Peyer's patch (tissue), 4 donors: ENCODE data around the gene MAST2. TPM values are rescaled to one million over a fixed set of nuclear protein-coding genes. Genes with fewer than 3 reads are reported as not detected.

Source experiments
- DNase-seq, 3 donors: peaks; one replicate each; pipeline ENCODE4 v3.0.0-alpha.2; 2017 to 2019
- H3K27ac ChIP-seq, 4 donors: fragments of 200-600 bp; sonication (generic); one replicate each; pipeline ENCODE4 v1.5.1; 2016 to 2019
- H3K27me3 ChIP-seq, 2 donors: fragments of 200-600 bp; sonication (generic); one replicate each; pipeline ENCODE4 v1.5.1; 2019
- H3K36me3 ChIP-seq, 3 donors: fragments of 200-600 bp; sonication (generic); one replicate each; pipeline ENCODE4 v1.5.1; 2016 to 2019
- H3K4me1 ChIP-seq, 4 donors: fragments of 200-600 bp; sonication (generic); one replicate each; pipeline ENCODE4 v1.5.1; 2016 to 2019
- H3K4me3 ChIP-seq, 4 donors: fragments of 200-600 bp; sonication (generic); 1 replicate in 3 of 4; 2 replicates in 1 of 4; pipeline ENCODE4 v1.5.1; 2016 to 2019; ENCODE audit warnings: mild to moderate bottlenecking in 1 of 4
- H3K9me3 ChIP-seq, 4 donors: fragments of 200-600 bp; sonication (generic); one replicate each; pipeline ENCODE4 v1.5.1; 2016 to 2019; ENCODE audit warnings: mild to moderate bottlenecking in 1 of 4
- POLR2A ChIP-seq, 2 donors: fragments of 450-650 bp; IDR thresholded peaks; one replicate each; pipeline ENCODE4 v1.5.1; 2017; ENCODE audit warnings: antibody characterized with exemption in 2 of 2, mild to moderate bottlenecking in 2 of 2, moderate library complexity in 2 of 2
- total RNA-seq, 4 donors: library from RNA; depleted of rRNA; stranded (reverse); fragments of >200 nt; gene quantifications; one replicate each; pipeline ENCODE4 v1.1.0, GENCODE V29; 2016
- TF ChIP-seq, protein P1 (sequence below), 6 experiments: fragments of 450-650 bp in 4 of 6; fragments of 200-600 bp in 2 of 6; sonication (generic) in 1 of 6; IDR thresholded peaks; one replicate each; pipeline ENCODE4 v1.5.1; 2017 to 2019; ENCODE audit warnings: antibody characterized with exemption in 6 of 6, mild to moderate bottlenecking in 3 of 6, moderate library complexity in 1 of 6

Gene MAST2
- total RNA-seq, 4 donors from 2014 or later: 75.9 to 249 (median 134) TPM

DNA sequence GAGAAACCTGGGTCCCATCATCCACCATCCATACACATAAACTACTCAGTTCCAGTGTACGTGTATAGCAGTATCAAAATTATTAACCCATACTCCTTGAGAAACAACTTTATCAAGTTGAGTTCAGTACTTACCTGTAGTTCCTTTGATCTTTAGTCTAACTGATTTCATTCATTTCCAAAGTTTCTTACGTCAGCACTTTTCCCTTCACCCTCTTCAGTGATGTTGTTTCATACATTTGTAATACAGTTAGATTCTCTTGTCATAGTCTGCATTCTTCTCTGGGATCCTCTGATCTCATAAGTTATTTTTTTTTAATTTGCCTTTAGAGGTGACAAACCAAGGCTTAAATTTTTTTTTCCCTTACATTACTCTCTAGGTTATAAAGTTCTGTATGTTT, 185.8 kb downstream of the MAST2 start:
- Histone ChIP-seq H3K27ac (no peak overlapping the region), H3K9me3 (no peaks in the 10 kb centered on the region), H3K27me3 (no peaks in the 10 kb centered on the region), H3K4me1 (no peaks in the 10 kb centered on the region), H3K4me3 (no peak overlapping the region), H3K36me3 (no peaks in the 10 kb centered on the region)
- no peak for DNase-seq
- no peak for TF ChIP-seq POLR2A (IDR thresholded peaks at IDR 0.05)
- TF ChIP-seq, protein P1, sequence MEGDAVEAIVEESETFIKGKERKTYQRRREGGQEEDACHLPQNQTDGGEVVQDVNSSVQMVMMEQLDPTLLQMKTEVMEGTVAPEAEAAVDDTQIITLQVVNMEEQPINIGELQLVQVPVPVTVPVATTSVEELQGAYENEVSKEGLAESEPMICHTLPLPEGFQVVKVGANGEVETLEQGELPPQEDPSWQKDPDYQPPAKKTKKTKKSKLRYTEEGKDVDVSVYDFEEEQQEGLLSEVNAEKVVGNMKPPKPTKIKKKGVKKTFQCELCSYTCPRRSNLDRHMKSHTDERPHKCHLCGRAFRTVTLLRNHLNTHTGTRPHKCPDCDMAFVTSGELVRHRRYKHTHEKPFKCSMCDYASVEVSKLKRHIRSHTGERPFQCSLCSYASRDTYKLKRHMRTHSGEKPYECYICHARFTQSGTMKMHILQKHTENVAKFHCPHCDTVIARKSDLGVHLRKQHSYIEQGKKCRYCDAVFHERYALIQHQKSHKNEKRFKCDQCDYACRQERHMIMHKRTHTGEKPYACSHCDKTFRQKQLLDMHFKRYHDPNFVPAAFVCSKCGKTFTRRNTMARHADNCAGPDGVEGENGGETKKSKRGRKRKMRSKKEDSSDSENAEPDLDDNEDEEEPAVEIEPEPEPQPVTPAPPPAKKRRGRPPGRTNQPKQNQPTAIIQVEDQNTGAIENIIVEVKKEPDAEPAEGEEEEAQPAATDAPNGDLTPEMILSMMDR (IDR thresholded peaks at IDR 0.05): no peak

- Histone ChIP-seq H3K27me3 (no peaks in the 10 kb centered on the region), H3K27ac (no peak overlapping the region), H3K9me3 (no peaks in the 10 kb centered on the region), H3K36me3 (peaks cover 0 to 11% (median 0%) of the 10 kb centered on the region in 3 donors), H3K4me1 (no peaks in the 10 kb centered on the region), H3K4me3 (no peak overlapping the region)
- TF ChIP-seq, protein P1 (IDR thresholded peaks at IDR 0.05): no peak
- TF ChIP-seq POLR2A (IDR thresholded peaks at IDR 0.05): no peak
- DNase-seq: no peak
Measured at GRCh38 chr1:45994423-45994822, 191.0 kb downstream of the MAST2 start.

DNA sequence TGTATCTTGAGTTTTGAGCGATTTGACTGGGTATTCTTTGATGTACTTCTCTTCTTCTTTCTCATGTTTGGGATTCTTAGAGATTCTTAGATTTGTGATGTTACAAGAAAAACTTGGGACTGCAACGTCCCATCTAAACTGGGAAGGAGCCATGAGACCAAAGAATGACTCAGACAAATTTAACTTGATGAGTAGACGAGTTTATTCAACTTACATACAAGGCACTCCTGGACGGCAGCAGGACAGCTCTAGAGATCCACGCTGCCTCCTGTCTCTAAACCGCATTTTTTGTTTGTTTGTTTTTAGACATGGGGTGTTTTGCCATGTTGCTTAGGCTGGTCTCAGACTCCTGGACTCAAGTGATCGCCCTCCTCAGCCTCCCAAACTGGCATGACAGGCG, 191.9 kb downstream of the MAST2 start:
- no peaks in the 10 kb centered on the region for H3K4me1 ChIP-seq
- H3K27me3 ChIP-seq: no peaks in the 10 kb centered on the region
- TF ChIP-seq, protein P1 (IDR thresholded peaks at IDR 0.05): no peak
- TF ChIP-seq POLR2A (IDR thresholded peaks at IDR 0.05): no peak
- no peak for DNase-seq
- H3K4me3 ChIP-seq: no peak overlapping the region
- H3K27ac ChIP-seq: no peak overlapping the region
- H3K9me3 ChIP-seq: no peaks in the 10 kb centered on the region
- peaks cover 0 to 11% (median 0%) of the 10 kb centered on the region in 3 donors for H3K36me3 ChIP-seq

DNA sequence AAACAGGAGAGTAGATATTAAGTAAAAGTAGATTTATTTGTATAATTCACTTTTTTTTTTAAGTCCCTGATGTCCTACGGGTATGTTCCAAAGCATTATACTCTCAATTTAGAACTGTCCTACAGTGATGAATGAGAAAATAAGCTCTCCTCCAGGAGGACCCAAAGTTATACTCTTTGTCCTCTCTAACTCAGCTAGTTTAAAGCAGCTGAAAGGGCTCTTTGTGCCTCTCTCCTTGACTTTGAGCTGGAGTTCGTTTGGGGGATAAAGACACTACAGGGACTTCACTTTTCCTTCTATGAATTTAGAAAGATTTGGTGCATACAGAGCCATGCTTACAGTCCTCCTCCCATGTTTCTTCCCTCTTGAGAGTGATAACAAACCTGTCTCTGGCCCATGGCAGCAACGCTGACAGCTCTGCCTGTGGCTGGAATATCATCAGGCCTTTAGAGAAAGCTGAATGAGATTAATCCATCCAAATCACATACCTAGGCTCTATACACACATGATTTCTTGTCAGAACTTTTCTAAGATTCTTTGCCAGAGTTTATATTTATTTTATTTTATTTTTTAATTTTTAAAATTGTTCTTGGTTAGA, 194.7 kb downstream of the MAST2 start:
- TF ChIP-seq POLR2A (IDR thresholded peaks at IDR 0.05): no peak
- TF ChIP-seq, protein P1 (IDR thresholded peaks at IDR 0.05): no peak

DNA sequence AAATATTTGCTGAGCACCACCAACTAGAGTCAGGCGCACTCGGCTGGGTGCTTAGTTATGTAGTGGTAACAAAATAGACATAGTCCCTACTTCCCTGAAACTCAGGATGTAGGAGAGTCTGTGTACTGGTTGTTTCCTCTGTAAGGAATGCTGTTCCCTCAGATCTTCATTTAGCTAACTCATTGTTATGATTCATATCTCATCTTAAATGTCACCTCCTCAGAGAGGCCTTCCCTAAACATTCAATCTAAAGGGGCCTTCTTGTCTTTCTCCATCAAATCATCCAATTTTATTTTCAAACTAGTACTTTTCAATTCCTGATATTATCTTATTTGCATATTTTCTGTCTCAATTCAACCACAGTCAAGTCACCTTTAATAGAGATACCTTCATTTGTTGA, 196.1 kb downstream of the MAST2 start:
- H3K9me3 ChIP-seq: no peaks in the 10 kb centered on the region
- DNase-seq: no peak

More for the DNA sequence above, 194.7 kb downstream of the MAST2 start:
- Histone ChIP-seq H3K27me3 (no peaks in the 10 kb centered on the region), H3K27ac (no peak overlapping the region), H3K9me3 (no peaks in the 10 kb centered on the region), H3K36me3 (peaks cover 0 to 22% (median 0%) of the 10 kb centered on the region in 3 donors), H3K4me3 (no peak overlapping the region), H3K4me1 (no peaks in the 10 kb centered on the region)
- no peak for DNase-seq

More for the DNA sequence above, 196.1 kb downstream of the MAST2 start:
- Histone ChIP-seq H3K4me1 (no peaks in the 10 kb centered on the region), H3K27ac (no peak overlapping the region), H3K36me3 (peaks cover 0 to 27% (median 0%) of the 10 kb centered on the region in 3 donors), H3K27me3 (no peaks in the 10 kb centered on the region), H3K4me3 (no peak overlapping the region)
- TF ChIP-seq, protein P1 (IDR thresholded peaks at IDR 0.05): no peak
- no peak for TF ChIP-seq POLR2A (IDR thresholded peaks at IDR 0.05)
